ENCODE data around the gene ALKBH5. TPM values are rescaled to one million over a fixed set of nuclear protein-coding genes. Genes with fewer than 3 reads are reported as not detected.

ALKBH5 gene
- total RNA-seq, 1 donor from 2014 or later, result 92.6 TPM

DNA sequence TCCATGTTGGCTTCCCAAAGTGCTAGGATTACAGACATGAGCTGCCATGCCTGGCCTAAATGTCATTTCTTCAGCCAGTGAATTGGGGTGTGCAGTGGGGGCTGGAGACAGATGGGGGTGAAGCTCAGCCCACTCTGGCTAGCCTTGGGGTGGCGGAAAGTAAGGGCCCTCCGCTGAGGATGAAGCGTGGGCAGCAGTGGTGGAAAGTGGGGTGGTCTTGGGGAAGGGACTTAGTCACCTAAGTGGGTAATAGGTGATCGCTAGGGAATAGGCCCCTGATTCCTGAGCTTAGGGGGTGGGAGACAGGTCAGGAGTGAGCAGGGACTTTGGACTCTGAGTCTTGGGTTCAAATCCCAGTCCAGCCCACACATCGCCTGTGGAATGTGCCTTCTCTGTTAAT is 44.0 kb downstream of the ALKBH5 start:
- Mint-ChIP-seq H3K4me3 (ENCODE audit: unreplicated experiment) (no peak overlapping the region), H3K9me3 (ENCODE audit: unreplicated experiment) (peaks cover 2% of the 10 kb centered on the region), H3K36me3 (ENCODE audit: low read depth, unreplicated experiment) (no peaks in the 10 kb centered on the region), H3K4me1 (ENCODE audit: low read depth, unreplicated experiment) (peaks cover 5% of the 10 kb centered on the region), H3K27ac (ENCODE audit: unreplicated experiment) (peak overlapping the region; percentile 23), H3K27me3 (ENCODE audit: low read depth, unreplicated experiment) (no peaks in the 10 kb centered on the region)
- Histone ChIP-seq H3K79me2 (ENCODE audit: insufficient read depth, low read length) (peaks cover 64% of the 10 kb centered on the region), H3K27me3 (ENCODE audit: insufficient read depth, low read length) (no peaks in the 10 kb centered on the region), H3K9ac (ENCODE audit: low read length) (no peak overlapping the region), H3K4me3 (ENCODE audit: insufficient read depth, low read depth, low read length) (no peak overlapping the region), H2AFZ (ENCODE audit: low read depth, low read length) (no peak overlapping the region), H3K4me2 (ENCODE audit: low read length) (peak overlapping the region; percentile 100), H3K27ac (ENCODE audit: low read depth, low read length) (no peak overlapping the region), H3K36me3 (ENCODE audit: insufficient read depth, low read length) (no peaks in the 10 kb centered on the region), H3K9me3 (ENCODE audit: insufficient read depth, low read depth, low read length) (no peaks in the 10 kb centered on the region), H3K4me1 (ENCODE audit: insufficient read depth, low read length) (peaks cover 19% of the 10 kb centered on the region), H4K20me1 (ENCODE audit: insufficient read depth, low read length) (peaks cover 68% of the 10 kb centered on the region)
- FAIRE-seq, result no peak
- DNase-seq (ENCODE audit: low read depth), result no peak
- TF ChIP-seq, protein P1, sequence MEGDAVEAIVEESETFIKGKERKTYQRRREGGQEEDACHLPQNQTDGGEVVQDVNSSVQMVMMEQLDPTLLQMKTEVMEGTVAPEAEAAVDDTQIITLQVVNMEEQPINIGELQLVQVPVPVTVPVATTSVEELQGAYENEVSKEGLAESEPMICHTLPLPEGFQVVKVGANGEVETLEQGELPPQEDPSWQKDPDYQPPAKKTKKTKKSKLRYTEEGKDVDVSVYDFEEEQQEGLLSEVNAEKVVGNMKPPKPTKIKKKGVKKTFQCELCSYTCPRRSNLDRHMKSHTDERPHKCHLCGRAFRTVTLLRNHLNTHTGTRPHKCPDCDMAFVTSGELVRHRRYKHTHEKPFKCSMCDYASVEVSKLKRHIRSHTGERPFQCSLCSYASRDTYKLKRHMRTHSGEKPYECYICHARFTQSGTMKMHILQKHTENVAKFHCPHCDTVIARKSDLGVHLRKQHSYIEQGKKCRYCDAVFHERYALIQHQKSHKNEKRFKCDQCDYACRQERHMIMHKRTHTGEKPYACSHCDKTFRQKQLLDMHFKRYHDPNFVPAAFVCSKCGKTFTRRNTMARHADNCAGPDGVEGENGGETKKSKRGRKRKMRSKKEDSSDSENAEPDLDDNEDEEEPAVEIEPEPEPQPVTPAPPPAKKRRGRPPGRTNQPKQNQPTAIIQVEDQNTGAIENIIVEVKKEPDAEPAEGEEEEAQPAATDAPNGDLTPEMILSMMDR (IDR thresholded peaks at IDR 0.05; ENCODE audit: insufficient read depth, low read depth, low read length), result no peak
- TF ChIP-seq EZH2 (IDR thresholded peaks at IDR 0.05; ENCODE audit: insufficient read depth, low read length), result no peak

DNA sequence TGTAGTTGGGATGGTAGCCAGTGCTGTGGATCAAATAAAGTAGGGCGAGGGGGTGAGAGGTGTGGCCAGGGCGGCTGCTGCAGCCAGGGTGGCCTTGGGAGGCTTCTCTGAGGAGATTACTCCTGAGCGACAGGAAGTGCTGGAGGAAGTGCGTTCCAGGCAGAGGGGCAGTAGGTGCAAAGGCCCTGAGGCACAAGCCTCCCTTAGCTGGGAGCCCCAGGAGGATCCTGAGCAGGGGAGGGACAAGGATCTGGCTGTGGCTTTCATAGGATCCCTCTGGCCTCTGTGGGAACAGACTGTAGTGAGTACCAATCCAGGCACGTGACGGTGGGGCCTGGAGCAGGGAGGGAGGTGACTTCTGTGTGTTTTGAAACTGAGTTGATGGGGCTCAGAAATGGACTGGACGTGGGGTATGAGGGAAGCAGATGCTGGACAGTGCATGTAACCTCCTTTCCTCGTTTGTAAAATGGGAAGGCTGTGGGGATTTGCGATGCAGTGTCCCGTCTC is 44.6 kb downstream of the ALKBH5 start:
- H4K20me1 ChIP-seq (ENCODE audit: insufficient read depth, low read length), result peaks cover 74% of the 10 kb centered on the region
- no peak overlapping the region for H3K9ac ChIP-seq (ENCODE audit: low read length)
- no peak for TF ChIP-seq EZH2 (IDR thresholded peaks at IDR 0.05; ENCODE audit: insufficient read depth, low read length)
- TF ChIP-seq, protein P1 (IDR thresholded peaks at IDR 0.05; ENCODE audit: insufficient read depth, low read depth, low read length), result no peak
- FAIRE-seq (no peak), DNase-seq (ENCODE audit: low read depth) (no peak)
- H2AFZ ChIP-seq (ENCODE audit: low read depth, low read length), result no peak overlapping the region
- H3K79me2 ChIP-seq (ENCODE audit: insufficient read depth, low read length), result peaks cover 64% of the 10 kb centered on the region
- Mint-ChIP-seq H3K9me3 (ENCODE audit: unreplicated experiment) (peaks cover 2% of the 10 kb centered on the region), H3K27me3 (ENCODE audit: low read depth, unreplicated experiment) (no peaks in the 10 kb centered on the region), H3K4me3 (ENCODE audit: unreplicated experiment) (no peak overlapping the region), H3K4me1 (ENCODE audit: low read depth, unreplicated experiment) (peaks cover 5% of the 10 kb centered on the region), H3K36me3 (ENCODE audit: low read depth, unreplicated experiment) (no peaks in the 10 kb centered on the region), H3K27ac (ENCODE audit: unreplicated experiment) (peak overlapping the region; percentile 23)
- no peak overlapping the region for H3K27ac ChIP-seq (ENCODE audit: low read depth, low read length)
- H3K36me3 ChIP-seq (ENCODE audit: insufficient read depth, low read length), result no peaks in the 10 kb centered on the region
- no peaks in the 10 kb centered on the region for H3K9me3 ChIP-seq (ENCODE audit: insufficient read depth, low read depth, low read length)
- no peak overlapping the region for H3K4me3 ChIP-seq (ENCODE audit: insufficient read depth, low read depth, low read length)
- H3K27me3 ChIP-seq (ENCODE audit: insufficient read depth, low read length), result no peaks in the 10 kb centered on the region
- H3K4me1 ChIP-seq (ENCODE audit: insufficient read depth, low read length), result peaks cover 19% of the 10 kb centered on the region
- no peak overlapping the region for H3K4me2 ChIP-seq (ENCODE audit: low read length)

DNA sequence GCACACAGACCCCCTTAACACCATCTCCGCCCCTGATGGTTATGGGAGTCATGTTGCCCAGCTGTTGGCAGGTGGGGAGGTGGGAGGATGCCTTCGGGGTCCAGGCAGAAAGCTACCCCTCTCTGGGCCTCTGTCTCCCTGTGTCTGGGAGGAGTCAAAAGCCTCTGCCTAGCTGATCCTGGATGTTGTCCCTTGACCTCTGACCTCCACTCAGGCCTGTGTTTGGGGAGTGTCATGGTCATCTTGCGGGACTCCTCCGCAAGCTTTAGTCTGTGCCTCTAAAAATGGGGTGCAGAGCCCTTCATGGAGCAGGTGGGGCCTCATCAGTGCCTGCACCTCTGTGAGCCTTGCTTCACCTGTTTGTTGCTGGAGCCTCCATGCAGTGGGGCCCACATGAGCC is 45.6 kb downstream of the ALKBH5 start:
- TF ChIP-seq, protein P1 (IDR thresholded peaks at IDR 0.05; ENCODE audit: insufficient read depth, low read depth, low read length), result no peak
- no peak for TF ChIP-seq EZH2 (IDR thresholded peaks at IDR 0.05; ENCODE audit: insufficient read depth, low read length)
- DNase-seq (ENCODE audit: low read depth) (no peak), FAIRE-seq (no peak)
- H3K27ac Mint-ChIP-seq (ENCODE audit: unreplicated experiment), result no peak overlapping the region
- H3K4me2 ChIP-seq (ENCODE audit: low read length), result no peak overlapping the region
- no peaks in the 10 kb centered on the region for H3K27me3 Mint-ChIP-seq (ENCODE audit: low read depth, unreplicated experiment)
- no peak overlapping the region for H3K4me3 ChIP-seq (ENCODE audit: insufficient read depth, low read depth, low read length)
- H3K4me1 Mint-ChIP-seq (ENCODE audit: low read depth, unreplicated experiment), result peaks cover 5% of the 10 kb centered on the region
- no peak overlapping the region for H2AFZ ChIP-seq (ENCODE audit: low read depth, low read length)
- peaks cover 2% of the 10 kb centered on the region for H3K9me3 Mint-ChIP-seq (ENCODE audit: unreplicated experiment)
- no peaks in the 10 kb centered on the region for H3K9me3 ChIP-seq (ENCODE audit: insufficient read depth, low read depth, low read length)
- H3K27me3 ChIP-seq (ENCODE audit: insufficient read depth, low read length), result no peaks in the 10 kb centered on the region
- peaks cover 19% of the 10 kb centered on the region for H3K4me1 ChIP-seq (ENCODE audit: insufficient read depth, low read length)
- H3K27ac ChIP-seq (ENCODE audit: low read depth, low read length), result no peak overlapping the region
- H4K20me1 ChIP-seq (ENCODE audit: insufficient read depth, low read length), result peaks cover 77% of the 10 kb centered on the region
- H3K9ac ChIP-seq (ENCODE audit: low read length), result no peak overlapping the region
- no peaks in the 10 kb centered on the region for H3K36me3 Mint-ChIP-seq (ENCODE audit: low read depth, unreplicated experiment)
- no peaks in the 10 kb centered on the region for H3K36me3 ChIP-seq (ENCODE audit: insufficient read depth, low read length)
- H3K79me2 ChIP-seq (ENCODE audit: insufficient read depth, low read length), result peaks cover 64% of the 10 kb centered on the region
- no peak overlapping the region for H3K4me3 Mint-ChIP-seq (ENCODE audit: unreplicated experiment)
